Thyroid gland (tissue), 4 donors: ENCODE data around the gene NDUFA7.

ENCODE experiments used
- CTCF ChIP-seq, 6 experiments: fragments of 200-600 bp in 3 of 6; fragments of 450-650 bp in 3 of 6; sonication (generic) in 3 of 6; IDR thresholded peaks; one replicate each; pipeline ENCODE4 v1.5.1; 2016 to 2019; ENCODE audit warnings: antibody characterized with exemption in 6 of 6, mild to moderate bottlenecking in 2 of 6, inconsistent platforms in 1 of 6, moderate library complexity in 1 of 6
- POLR2A ChIP-seq, 2 donors: fragments of 450-650 bp; IDR thresholded peaks; one replicate each; pipeline ENCODE4 v1.6.1; 2017; ENCODE audit warnings: antibody characterized with exemption in 2 of 2, mild to moderate bottlenecking in 2 of 2, moderate library complexity in 1 of 2

- no peak for TF ChIP-seq CTCF (IDR thresholded peaks at IDR 0.05)
- no peak for TF ChIP-seq POLR2A (IDR thresholded peaks at IDR 0.05)
These were observed 13.5 kb upstream of the NDUFA7 start for GRCh38 chr19:8334458-8335342.
